ENCODE measurements around the gene MRAS.
A peak's percentile ranks its signal among the peaks of the same experiment; 100 is the strongest.
"Not testable (repeated sequence)": the region's sequence is repeated elsewhere in the genome, so short reads cannot be mapped to it uniquely, and the experiment has no call there.

The MRAS gene

DNA sequence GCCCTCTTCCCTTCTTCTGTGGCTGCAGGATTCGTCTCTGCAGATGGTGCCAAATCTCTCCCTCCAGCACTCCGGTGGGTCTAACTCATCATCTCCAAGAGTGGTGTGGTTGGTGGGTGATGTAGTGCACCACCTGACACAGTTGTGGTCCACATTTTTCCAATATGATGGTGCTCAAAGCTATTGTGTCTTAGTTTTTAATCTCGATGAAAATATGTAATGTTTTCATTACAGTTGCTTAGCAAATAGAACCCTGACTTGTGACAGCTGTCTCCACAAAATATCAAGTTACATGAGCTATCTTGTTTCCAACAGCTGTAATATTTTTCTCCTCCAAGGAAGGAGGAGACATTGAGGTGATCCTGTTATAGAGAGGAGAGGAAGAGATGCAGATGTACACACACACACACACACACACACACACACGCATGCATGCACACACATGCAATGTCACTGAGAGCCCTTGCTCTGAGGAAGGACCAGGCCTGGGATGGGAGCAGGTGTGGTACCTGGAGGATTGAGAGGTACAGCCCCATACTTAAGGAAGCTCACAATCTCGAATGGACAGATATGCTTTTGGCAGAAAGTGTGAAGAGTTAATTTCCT is 70.3 kb downstream of the MRAS start:
- DNase-seq (ENCODE audit: low spot score): no peak

GRCh38 chr3:138423316-138423715 is 74.9 kb downstream of the MRAS start:
- no peak for DNase-seq (ENCODE audit: low spot score)

DNA sequence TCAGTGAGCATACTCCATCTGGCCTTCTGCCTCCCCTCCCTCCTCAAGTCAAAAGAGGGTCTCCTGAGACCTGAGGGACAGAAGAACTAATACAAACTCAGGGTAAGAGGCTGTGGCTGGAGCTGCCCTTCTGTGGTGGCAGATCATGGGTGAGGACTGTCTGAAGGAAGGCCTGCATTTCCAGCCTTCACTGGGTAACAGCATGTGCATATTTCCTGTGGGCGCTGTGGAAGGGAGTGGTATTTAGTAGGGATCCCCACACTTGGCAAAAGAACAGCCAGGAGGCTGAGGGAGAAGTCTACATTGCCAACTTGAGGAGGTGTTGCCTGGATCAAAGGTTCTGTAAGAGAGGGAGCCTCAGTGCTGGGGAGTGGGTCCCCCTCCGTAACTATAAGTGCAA is 75.9 kb downstream of the MRAS start:
- no peak for DNase-seq (ENCODE audit: low spot score)

- no peak for DNase-seq (ENCODE audit: low spot score)
Observed at GRCh38 chr3:138426211-138426610, 77.8 kb downstream of the MRAS start.

- DNase-seq (ENCODE audit: low spot score): not testable (repeated sequence)
Observed at GRCh38 chr3:138426754-138427153, 78.4 kb downstream of the MRAS start.

- DNase-seq (ENCODE audit: low spot score): no peak
Observed at GRCh38 chr3:138429665-138430064, 81.3 kb downstream of the MRAS start.

DNA sequence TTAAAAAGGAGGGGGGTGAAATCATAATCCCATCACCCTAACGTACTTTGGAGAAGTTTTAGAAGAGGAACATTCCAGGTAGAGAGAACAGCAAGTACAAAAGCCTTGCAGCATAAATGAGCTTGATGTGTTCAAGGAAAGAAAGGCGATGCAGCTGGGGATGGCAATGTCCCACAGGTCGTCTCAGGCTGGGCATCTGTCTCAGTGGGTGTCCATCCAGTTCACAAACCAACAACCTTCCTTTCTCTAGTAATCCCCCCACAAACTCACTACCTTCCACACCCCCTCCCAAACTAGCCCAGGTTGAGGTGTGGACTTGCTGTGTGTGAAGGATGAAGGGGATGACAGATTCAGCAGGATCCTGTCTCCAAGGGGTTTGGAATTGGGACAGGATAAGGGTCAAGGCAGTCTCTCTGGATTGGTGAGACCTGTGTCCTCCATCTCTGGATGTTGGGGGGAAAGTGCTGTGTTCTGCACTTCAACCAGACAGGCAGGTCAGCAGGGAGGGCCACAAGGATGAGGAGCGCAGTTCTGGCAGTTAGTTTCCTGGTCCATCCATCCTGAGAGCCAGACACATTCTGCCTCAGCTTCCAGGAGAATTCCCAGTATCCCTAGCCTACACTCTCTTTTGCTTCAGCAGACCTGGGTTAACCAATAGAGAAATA is 84.3 kb downstream of the MRAS start:
- no peak for DNase-seq (ENCODE audit: low spot score)

- no peak for DNase-seq (ENCODE audit: low spot score)
Observed at GRCh38 chr3:138433892-138434275, 85.5 kb downstream of the MRAS start.

- peak; percentile 35 for DNase-seq (ENCODE audit: low spot score)
Observed at GRCh38 chr3:138434276-138434874, 86.0 kb downstream of the MRAS start, which contains the start of gene ESYT3. TSS of gene ESYT3 (plus strand) at chr3:138434616. CDS start at chr3:138434799, 183 bp downstream.

DNA sequence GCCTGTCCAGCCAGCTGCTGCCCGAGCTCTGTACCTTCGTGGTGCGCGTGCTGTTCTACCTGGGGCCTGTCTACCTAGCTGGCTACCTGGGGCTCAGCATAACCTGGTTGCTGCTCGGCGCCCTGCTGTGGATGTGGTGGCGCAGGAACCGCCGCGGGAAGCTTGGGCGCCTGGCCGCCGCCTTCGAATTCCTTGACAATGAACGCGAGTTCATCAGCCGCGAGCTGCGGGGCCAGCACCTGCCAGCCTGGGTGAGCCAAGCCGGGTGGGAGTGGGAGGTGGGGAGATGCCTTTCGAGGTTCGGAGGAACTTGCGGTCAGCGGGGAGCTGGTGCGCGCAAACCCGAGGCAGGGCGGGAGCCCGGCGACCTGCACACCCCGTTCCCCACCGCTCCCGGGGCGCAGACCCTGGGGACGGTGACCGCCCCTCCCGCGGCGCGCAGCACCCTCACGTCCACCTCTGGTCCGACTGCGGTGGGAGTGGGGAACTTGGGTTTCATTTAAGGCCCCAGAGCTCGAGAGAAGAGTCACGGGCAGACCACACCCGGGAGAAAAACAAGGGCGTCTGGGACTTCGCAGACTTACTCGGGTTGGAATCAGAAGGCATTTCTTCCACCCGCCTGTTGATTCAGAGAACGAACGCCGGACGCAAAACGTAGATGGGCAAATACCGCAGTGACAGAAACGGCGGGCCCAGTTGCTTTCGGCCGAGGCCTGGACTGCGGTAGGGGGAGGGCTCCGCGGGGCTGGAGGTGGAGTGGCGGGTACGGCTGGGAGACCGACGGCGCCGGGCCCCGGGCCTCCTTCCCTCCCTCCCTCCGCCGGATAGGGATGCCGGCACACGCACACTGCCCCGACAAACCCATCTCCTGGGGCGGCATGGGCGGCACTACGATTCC is 86.7 kb downstream of the MRAS start:
- no peak for DNase-seq (ENCODE audit: low spot score)

GRCh38 chr3:138435840-138436239 is 87.5 kb downstream of the MRAS start:
- DNase-seq (ENCODE audit: low spot score): no peak

GRCh38 chr3:138437281-138437680 is 88.9 kb downstream of the MRAS start:
- DNase-seq (ENCODE audit: low spot score): no peak

DNA sequence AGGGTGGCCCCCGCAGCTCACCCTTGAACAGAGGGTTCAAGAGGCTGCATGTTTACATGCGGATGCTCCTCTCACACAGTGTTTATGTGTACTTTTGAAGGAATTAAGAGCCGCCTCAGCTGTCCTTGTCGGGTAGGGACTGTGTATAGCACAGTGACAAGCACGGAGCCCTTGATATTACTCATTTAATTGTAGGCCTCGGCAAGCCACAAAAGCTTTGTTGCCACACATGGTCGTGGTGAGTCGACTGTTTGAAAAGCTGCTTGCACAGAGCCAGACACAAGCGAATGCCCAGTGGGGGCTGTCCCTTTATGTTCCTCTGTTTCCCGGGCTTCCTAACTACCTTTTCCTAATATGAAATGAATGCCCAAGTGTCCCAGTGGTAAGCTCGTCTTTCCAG is 90.5 kb downstream of the MRAS start:
- no peak for DNase-seq (ENCODE audit: low spot score)

- DNase-seq (ENCODE audit: low spot score): no peak
Observed at GRCh38 chr3:138439646-138440045, 91.3 kb downstream of the MRAS start.

- no peak for DNase-seq (ENCODE audit: low spot score)
Observed at GRCh38 chr3:138440121-138440521, 91.7 kb downstream of the MRAS start.

DNA sequence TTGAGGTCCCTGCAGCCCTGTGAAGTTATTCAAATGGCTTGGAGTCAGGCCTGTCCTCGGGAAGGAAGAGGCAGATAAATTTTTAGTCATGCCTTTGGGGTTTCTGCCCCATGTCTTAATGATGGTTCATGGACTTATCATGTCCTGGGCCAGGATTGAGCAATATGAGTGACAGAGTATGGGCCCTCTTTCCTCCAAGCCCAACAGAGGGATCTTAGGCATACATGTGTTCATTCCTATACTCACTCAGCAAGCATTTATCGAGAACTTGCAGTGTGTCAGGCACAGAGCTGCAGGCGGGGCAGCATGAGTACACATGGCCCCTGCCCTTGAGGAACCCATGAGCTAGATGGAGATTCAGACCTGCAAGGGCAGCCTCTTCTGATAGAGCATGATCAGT is 92.2 kb downstream of the MRAS start:
- DNase-seq (ENCODE audit: low spot score): no peak

- no peak for DNase-seq (ENCODE audit: low spot score)
Observed at GRCh38 chr3:138441256-138441655, 92.9 kb downstream of the MRAS start.

DNA sequence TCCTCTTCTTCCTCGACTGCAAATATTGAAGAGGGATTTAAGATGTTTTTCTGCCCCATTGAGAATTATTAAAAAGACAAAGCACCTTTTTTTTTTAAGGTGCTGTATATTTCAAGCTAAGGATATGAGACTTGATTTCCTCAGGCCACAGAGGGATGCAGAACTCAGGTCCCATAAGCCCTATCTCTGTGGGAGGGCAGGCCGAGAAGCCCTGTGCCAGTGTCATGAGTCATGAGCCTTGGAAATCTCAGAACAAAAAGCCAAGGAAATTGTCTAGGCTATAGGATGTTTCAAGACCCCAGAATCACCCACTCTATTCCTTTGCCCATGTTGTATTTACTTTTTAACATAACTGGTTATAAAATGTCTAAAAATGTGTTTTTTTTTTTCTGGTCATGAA is 93.4 kb downstream of the MRAS start:
- DNase-seq (ENCODE audit: low spot score): no peak

- DNase-seq (ENCODE audit: low spot score): no peak
Observed at GRCh38 chr3:138442433-138442832, 94.1 kb downstream of the MRAS start.

DNA sequence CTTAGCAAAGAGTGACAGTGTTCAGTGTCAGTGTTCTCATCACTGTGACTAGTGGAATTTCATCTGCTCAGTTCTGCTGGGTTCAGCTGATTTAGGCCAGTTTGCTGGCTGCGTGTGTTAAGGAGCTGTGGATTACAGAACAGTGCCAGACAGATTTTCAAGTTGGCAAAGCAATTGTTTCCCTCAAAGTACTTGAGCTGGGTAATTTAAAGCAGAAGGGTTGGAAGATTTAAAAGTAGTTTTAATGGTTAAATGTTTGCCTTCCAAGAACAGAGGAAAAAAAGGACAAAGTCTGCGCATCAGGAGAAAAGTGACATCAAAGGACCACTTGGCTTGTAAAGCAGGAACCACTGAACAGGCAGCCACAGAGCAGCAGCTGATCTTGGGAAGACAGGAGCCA is 94.7 kb downstream of the MRAS start:
- no peak for DNase-seq (ENCODE audit: low spot score)

DNA sequence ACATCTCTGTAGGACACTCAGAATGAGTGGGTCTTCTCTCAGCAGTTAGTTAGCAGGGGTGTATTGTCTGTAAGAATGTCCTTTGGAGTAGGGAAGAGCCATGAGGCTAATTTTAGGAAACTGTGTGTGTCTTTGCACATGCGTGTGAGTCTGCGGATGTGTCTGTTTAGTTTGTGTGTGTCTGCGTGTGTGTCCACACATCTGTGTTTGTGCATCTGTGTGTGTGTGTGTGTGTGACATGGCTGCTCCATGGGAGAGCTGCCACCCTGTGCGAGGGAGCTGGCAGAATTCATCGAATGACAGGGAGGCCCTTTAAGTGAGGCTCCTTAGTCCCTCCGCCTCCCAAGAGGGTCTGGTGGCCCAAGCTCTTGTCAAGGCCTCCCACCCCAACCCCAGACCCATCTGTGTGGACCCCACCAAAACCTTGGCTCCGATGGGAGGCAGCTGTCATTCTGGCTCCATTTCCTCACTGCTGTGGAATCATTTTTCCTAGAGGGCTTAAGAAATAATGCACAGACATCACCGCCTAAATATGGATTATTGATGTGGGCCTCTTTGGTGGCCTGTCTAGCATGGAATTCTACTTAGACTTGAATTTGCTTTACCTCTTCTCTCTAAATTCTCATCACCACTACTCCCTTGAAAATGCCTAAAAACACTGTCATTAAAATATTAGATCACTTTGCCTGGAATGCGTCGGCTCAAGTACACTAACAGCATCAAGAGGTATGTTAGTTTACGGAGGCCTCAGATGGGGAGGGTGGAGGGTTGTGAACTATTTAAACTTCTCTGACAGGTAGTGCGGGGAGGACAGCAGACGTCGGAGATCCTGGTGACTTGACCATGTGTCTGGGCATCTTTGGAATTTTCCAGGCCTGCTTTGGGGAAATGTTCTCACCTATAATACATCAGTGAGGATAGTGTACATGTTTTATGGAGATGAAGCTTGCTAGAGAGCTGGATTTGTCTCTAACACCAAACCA is 95.4 kb downstream of the MRAS start:
- no peak for DNase-seq (ENCODE audit: low spot score)

All from germinal center (tissue), 1 donor.